NT2/D1 (cell line): ENCODE results near the gene ULBP1.
"Not testable (repeated sequence)": the region's sequence is repeated elsewhere in the genome, so short reads cannot be mapped to it uniquely, and the experiment has no call there.

Source experiments
- SUZ12 ChIP-seq: IDR thresholded peaks from 2 replicates; pipeline ENCODE4 v1.6.1; 2011; ENCODE audit not compliant: insufficient read length, insufficient read depth; ENCODE audit errors: extremely low read depth
- YY1 ChIP-seq: IDR thresholded peaks from 2 replicates; pipeline ENCODE4 v1.6.1; 2011; ENCODE audit not compliant: insufficient read length, insufficient read depth
- ZNF274 ChIP-seq: IDR thresholded peaks from 2 replicates; pipeline ENCODE4 v1.6.1; 2011; ENCODE audit warnings: mild to moderate bottlenecking, low read depth, low read length

- not testable (repeated sequence) for TF ChIP-seq YY1, ZNF274, SUZ12
Observed at GRCh38 chr6:150013785-150014622, 50.3 kb downstream of the ULBP1 start.
